ENCODE results near the gene NAP1L4. TPM values are rescaled to one million over a fixed set of nuclear protein-coding genes. Genes with fewer than 3 reads are reported as not detected.

NAP1L4 gene
- total RNA-seq, 1 experiment from 2014 or later, result 274 TPM

DNA sequence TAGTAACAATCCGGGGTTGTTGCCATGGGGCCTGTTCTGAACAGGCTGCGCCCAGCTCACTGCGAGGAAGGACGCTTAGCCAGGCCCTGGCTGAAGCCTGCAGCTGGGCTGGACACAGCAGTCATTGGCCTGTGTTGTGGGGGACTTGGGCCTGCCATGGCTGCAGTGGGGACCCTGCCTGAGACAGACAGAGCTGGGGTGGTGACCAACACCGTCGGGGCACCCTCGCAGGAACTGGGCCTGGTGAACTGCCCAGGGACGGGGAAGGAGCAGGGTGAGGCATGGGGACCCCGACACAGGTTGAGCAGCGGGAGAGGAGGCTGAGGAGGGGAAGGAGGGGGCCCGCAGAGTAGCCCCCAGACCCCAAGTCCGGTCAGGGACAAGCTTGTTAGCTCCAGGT is 71.8 kb downstream of the NAP1L4 start:
- POLR2A ChIA-PET, result interaction anchor here (0.6 to 0.8 kb wide), 4 partner anchors 9 to 425 kb away, joined by 3 to 7 read pairs (median 5); partner anchors contain the start of gene PHLDA2
- Histone ChIP-seq H3K9me3 (ENCODE audit: control insufficient read depth, insufficient read depth, low read depth, low read length) (no peaks in the 10 kb centered on the region), H3K36me3 (ENCODE audit: control insufficient read depth, insufficient read depth, low read length) (no peaks in the 10 kb centered on the region), H3K4me1 (ENCODE audit: control insufficient read depth, insufficient read depth, low read length) (peaks cover 16% of the 10 kb centered on the region), H3K27ac (ENCODE audit: low read length) (no peak overlapping the region), H3K4me3 (ENCODE audit: low read depth in 2 of 2, low read length in 2 of 2) (no peak overlapping the region), H3K27me3 (ENCODE audit: control insufficient read depth, insufficient read depth, low read length) (no peaks in the 10 kb centered on the region)
- no peak for TF ChIP-seq SIN3A (IDR thresholded peaks at IDR 0.05; ENCODE audit: borderline replicate concordance, insufficient read depth, low read depth, low read length)
- TF ChIP-seq, protein P1, sequence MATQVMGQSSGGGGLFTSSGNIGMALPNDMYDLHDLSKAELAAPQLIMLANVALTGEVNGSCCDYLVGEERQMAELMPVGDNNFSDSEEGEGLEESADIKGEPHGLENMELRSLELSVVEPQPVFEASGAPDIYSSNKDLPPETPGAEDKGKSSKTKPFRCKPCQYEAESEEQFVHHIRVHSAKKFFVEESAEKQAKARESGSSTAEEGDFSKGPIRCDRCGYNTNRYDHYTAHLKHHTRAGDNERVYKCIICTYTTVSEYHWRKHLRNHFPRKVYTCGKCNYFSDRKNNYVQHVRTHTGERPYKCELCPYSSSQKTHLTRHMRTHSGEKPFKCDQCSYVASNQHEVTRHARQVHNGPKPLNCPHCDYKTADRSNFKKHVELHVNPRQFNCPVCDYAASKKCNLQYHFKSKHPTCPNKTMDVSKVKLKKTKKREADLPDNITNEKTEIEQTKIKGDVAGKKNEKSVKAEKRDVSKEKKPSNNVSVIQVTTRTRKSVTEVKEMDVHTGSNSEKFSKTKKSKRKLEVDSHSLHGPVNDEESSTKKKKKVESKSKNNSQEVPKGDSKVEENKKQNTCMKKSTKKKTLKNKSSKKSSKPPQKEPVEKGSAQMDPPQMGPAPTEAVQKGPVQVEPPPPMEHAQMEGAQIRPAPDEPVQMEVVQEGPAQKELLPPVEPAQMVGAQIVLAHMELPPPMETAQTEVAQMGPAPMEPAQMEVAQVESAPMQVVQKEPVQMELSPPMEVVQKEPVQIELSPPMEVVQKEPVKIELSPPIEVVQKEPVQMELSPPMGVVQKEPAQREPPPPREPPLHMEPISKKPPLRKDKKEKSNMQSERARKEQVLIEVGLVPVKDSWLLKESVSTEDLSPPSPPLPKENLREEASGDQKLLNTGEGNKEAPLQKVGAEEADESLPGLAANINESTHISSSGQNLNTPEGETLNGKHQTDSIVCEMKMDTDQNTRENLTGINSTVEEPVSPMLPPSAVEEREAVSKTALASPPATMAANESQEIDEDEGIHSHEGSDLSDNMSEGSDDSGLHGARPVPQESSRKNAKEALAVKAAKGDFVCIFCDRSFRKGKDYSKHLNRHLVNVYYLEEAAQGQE (IDR thresholded peaks at IDR 0.05; ENCODE audit: insufficient read depth in 1 of 2, low read depth in 2 of 2, low read length in 1 of 2), result no peak
- TF ChIP-seq POLR2AphosphoS5 (IDR thresholded peaks at IDR 0.05; ENCODE audit: low read depth, low read length), result no peak
- TF ChIP-seq TCF7L2 (IDR thresholded peaks at IDR 0.05; ENCODE audit: low read depth, low read length), result no peak
- TF ChIP-seq, protein P2, sequence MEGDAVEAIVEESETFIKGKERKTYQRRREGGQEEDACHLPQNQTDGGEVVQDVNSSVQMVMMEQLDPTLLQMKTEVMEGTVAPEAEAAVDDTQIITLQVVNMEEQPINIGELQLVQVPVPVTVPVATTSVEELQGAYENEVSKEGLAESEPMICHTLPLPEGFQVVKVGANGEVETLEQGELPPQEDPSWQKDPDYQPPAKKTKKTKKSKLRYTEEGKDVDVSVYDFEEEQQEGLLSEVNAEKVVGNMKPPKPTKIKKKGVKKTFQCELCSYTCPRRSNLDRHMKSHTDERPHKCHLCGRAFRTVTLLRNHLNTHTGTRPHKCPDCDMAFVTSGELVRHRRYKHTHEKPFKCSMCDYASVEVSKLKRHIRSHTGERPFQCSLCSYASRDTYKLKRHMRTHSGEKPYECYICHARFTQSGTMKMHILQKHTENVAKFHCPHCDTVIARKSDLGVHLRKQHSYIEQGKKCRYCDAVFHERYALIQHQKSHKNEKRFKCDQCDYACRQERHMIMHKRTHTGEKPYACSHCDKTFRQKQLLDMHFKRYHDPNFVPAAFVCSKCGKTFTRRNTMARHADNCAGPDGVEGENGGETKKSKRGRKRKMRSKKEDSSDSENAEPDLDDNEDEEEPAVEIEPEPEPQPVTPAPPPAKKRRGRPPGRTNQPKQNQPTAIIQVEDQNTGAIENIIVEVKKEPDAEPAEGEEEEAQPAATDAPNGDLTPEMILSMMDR (IDR thresholded peaks at IDR 0.05), result no peak
- DNase-seq (ENCODE audit: low read depth, low spot score) (no peak), ATAC-seq (no peak)
- intact Hi-C loops (cut with micrococcal nuclease; ENCODE audit: unreplicated experiment), result no loop called here
- in situ Hi-C loops (cut with HindIII; ENCODE audit: low pct_unique_long_range_greater_than_20kb, low sequenced_read_pairs), result no loop called here
- no TSS peak for BruUV-seq (replicated peaks)
- CTCF ChIA-PET, result no interaction called here

DNA sequence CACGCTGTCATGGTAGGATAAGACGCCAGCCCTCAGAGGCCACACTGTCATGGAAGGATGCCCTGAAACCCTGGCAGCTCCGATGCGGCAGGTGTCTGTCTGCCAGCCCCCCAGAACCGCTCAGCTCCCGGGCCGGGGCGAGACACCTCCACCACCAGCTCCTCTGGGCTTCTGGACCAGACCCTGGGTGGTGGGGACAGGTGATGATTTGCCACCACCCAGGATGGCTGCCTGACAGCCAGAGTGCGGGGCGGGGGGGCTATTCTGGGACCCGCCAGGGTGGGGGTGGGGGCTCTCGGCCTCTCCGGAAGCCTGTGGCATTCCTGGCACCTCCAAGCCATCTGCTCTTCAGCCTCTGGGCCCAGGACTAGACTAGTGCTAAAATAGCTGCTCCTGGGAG is 72.3 kb downstream of the NAP1L4 start:
- ChIA-PET POLR2A (interaction anchor here (0.6 kb wide), 2 partner anchors 36 to 60 kb away, joined by 4 to 12 read pairs; no protein-coding TSS in a partner anchor), CTCF (no interaction called here)
- no peak for ATAC-seq
- Histone ChIP-seq H3K4me3 (ENCODE audit: low read depth in 2 of 2, low read length in 2 of 2) (no peak overlapping the region), H3K27me3 (ENCODE audit: control insufficient read depth, insufficient read depth, low read length) (no peaks in the 10 kb centered on the region), H3K27ac (ENCODE audit: low read length) (no peak overlapping the region), H3K4me1 (ENCODE audit: control insufficient read depth, insufficient read depth, low read length) (peaks cover 11% of the 10 kb centered on the region), H3K36me3 (ENCODE audit: control insufficient read depth, insufficient read depth, low read length) (no peaks in the 10 kb centered on the region), H3K9me3 (ENCODE audit: control insufficient read depth, insufficient read depth, low read depth, low read length) (no peaks in the 10 kb centered on the region)
- no peak for DNase-seq (ENCODE audit: low read depth, low spot score)
- TF ChIP-seq, protein P2 (IDR thresholded peaks at IDR 0.05), result no peak
- TF ChIP-seq POLR2AphosphoS5 (IDR thresholded peaks at IDR 0.05; ENCODE audit: low read depth, low read length) (no peak), TCF7L2 (IDR thresholded peaks at IDR 0.05; ENCODE audit: low read depth, low read length) (no peak), SIN3A (IDR thresholded peaks at IDR 0.05; ENCODE audit: borderline replicate concordance, insufficient read depth, low read depth, low read length) (no peak)
- TF ChIP-seq, protein P1 (IDR thresholded peaks at IDR 0.05; ENCODE audit: insufficient read depth in 1 of 2, low read depth in 2 of 2, low read length in 1 of 2), result no peak
- intact Hi-C loops (cut with micrococcal nuclease; ENCODE audit: unreplicated experiment), result no loop called here
- in situ Hi-C loops (cut with HindIII; ENCODE audit: low pct_unique_long_range_greater_than_20kb, low sequenced_read_pairs), result no loop called here
- no TSS peak for BruUV-seq (replicated peaks)

All from Panc1 (cell line).